Smooth muscle cell (in vitro differentiated cells): ENCODE results near the gene RANGRF. TPM values are rescaled to one million over a fixed set of nuclear protein-coding genes. Genes with fewer than 3 reads are reported as not detected.
A peak's percentile ranks its signal among the peaks of the same experiment; 100 is the strongest.

Source experiments
- DNase-seq: peaks from one replicate; lab custom pipeline; 2025; ENCODE audit not compliant: unreplicated experiment; lab: John Stamatoyannopoulos, UW
- H2AFZ ChIP-seq: fragments of 200-600 bp; sonication (generic); 2 replicates; pipeline ENCODE4 v1.6.0; 2016; ENCODE audit warnings: antibody characterized with exemption, low read depth, mild to moderate bottlenecking
- H3F3A ChIP-seq: fragments of 200-600 bp; sonication (generic); 2 replicates; pipeline ENCODE4 v1.6.0; 2017; ENCODE audit warnings: antibody characterized with exemption, low read depth
- H3K27ac ChIP-seq: fragments of 200-600 bp; sonication (generic); 2 replicates; pipeline ENCODE4 v1.5.1; 2016; ENCODE audit warnings: low read depth, mild to moderate bottlenecking
- H3K27me3 ChIP-seq: fragments of 200-600 bp; sonication (generic); 2 replicates; pipeline ENCODE4 v1.6.1; 2016; ENCODE audit warnings: low read depth, mild to moderate bottlenecking
- H3K36me3 ChIP-seq: fragments of 200-600 bp; sonication (generic); 2 replicates; pipeline ENCODE4 v1.5.1; 2016; ENCODE audit warnings: low read depth
- H3K4me1 ChIP-seq: fragments of 200-600 bp; sonication (generic); 2 replicates; pipeline ENCODE4 v1.5.1; 2016; ENCODE audit warnings: low read depth
- H3K4me2 ChIP-seq: fragments of 200-600 bp; sonication (generic); 2 replicates; pipeline ENCODE4 v1.6.0; 2016; ENCODE audit warnings: mild to moderate bottlenecking
- H3K4me3 ChIP-seq: fragments of 200-600 bp; sonication (generic); 2 replicates; pipeline ENCODE4 v1.5.1; 2016; ENCODE audit warnings: mild to moderate bottlenecking
- H3K79me2 ChIP-seq: fragments of 200-600 bp; sonication (generic); 2 replicates; pipeline ENCODE4 v1.6.0; 2016; ENCODE audit warnings: low read depth, mild to moderate bottlenecking
- H3K9ac ChIP-seq: fragments of 200-600 bp; sonication (generic); 2 replicates; pipeline ENCODE4 v1.6.0; 2016; ENCODE audit warnings: low read depth
- H3K9me3 ChIP-seq: fragments of 200-600 bp; sonication (generic); replicated peaks from 2 replicates; pipeline ENCODE4 v1.5.1; 2016; ENCODE audit warnings: low read depth
- H4K20me1 ChIP-seq: fragments of 200-600 bp; sonication (generic); 2 replicates; pipeline ENCODE4 v1.6.0; 2016; ENCODE audit warnings: low read depth
- WGBS: methylation state at CpG from one replicate; pipeline ENCODE4 v1.1.7; 2016; ENCODE audit warnings: low lambda C conversion rate; 5-methylcytosine and 5-hydroxymethylcytosine counted together
- polyA plus RNA-seq: library from polyadenylated mRNA; unstranded; fragments of >200 nt; fragmentation: Nextera tagmentation; extraction: Ambion mirVana; gene quantifications from 2 replicates; pipeline ENCODE4 v1.2.1, GENCODE V29; 2016
- total RNA-seq: library from RNA; depleted of rRNA; stranded (reverse); fragments of >200 nt; gene quantifications from 2 replicates; pipeline ENCODE4 v1.2.3, GENCODE V29; 2014
- TF ChIP-seq, protein P1 (sequence below): fragments of 200-600 bp; sonication (generic); IDR thresholded peaks from 2 replicates; pipeline ENCODE4 v1.5.1; 2017; ENCODE audit warnings: borderline replicate concordance, mild to moderate bottlenecking, antibody characterized with exemption; ENCODE audit not compliant: insufficient read depth, poor library complexity, severe bottlenecking

RANGRF gene
- total and polyA plus RNA-seq, 2 experiments from 2014 or later, result 13.4 to 44.9 TPM

DNA sequence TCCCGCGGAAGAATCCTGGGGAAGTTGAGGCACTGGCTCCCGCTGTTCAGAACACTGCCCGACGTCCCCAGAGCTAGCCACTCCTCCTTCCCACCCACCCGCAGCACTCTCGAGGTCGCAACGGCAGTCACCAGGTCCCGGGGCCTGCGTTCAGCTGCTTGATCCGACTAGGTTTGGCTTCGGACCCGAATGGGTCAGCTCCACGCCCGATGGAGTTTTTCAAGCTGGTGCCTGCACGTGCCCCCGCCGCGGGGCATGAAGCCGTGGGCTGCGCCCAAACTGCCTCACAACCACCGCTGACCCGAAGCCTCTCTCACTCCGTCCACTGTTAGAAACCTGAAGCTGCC lies 38.8 kb downstream of the RANGRF start:
- H3F3A ChIP-seq, result no peaks in the 10 kb centered on the region
- H3K36me3 ChIP-seq, result no peaks in the 10 kb centered on the region
- TF ChIP-seq, protein P1, sequence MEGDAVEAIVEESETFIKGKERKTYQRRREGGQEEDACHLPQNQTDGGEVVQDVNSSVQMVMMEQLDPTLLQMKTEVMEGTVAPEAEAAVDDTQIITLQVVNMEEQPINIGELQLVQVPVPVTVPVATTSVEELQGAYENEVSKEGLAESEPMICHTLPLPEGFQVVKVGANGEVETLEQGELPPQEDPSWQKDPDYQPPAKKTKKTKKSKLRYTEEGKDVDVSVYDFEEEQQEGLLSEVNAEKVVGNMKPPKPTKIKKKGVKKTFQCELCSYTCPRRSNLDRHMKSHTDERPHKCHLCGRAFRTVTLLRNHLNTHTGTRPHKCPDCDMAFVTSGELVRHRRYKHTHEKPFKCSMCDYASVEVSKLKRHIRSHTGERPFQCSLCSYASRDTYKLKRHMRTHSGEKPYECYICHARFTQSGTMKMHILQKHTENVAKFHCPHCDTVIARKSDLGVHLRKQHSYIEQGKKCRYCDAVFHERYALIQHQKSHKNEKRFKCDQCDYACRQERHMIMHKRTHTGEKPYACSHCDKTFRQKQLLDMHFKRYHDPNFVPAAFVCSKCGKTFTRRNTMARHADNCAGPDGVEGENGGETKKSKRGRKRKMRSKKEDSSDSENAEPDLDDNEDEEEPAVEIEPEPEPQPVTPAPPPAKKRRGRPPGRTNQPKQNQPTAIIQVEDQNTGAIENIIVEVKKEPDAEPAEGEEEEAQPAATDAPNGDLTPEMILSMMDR, result no peak
- H3K4me1 ChIP-seq, result peaks cover 6% of the 10 kb centered on the region
- peak overlapping the region; percentile 96 for H2AFZ ChIP-seq
- 30% methylated on average over 23 of the region's 25 CpGs for WGBS
- peak overlapping the region; percentile 61 for H3K9ac ChIP-seq
- H4K20me1 ChIP-seq, result no peaks in the 10 kb centered on the region
- DNase-seq, result no peak
- H3K9me3 ChIP-seq, result no peaks in the 10 kb centered on the region
- H3K4me2 ChIP-seq, result peak overlapping the region; percentile 95
- H3K27me3 ChIP-seq, result no peaks in the 10 kb centered on the region
- no peak overlapping the region for H3K27ac ChIP-seq
- H3K4me3 ChIP-seq, result peak overlapping the region; percentile 64
- no peaks in the 10 kb centered on the region for H3K79me2 ChIP-seq

DNA sequence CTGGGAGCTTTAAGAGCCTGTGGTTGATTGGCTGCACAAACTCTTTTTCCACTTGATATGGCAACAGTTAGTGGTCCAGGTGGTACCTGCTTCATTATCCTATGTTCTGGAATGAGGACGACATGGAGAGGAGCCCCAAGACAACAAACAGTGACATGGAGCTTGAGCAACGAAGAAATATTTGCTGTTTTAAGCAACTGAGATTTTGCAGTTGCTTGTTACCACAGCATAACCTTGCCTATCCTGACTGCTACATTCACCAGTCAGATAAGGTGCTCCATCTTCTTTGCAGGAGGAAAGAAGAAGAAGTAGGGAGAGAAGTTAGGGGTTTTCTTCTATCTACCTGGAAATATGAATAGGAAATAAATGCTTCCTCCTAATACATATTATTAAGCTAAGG lies 43.7 kb downstream of the RANGRF start:
- Histone ChIP-seq H3K9ac (no peak overlapping the region), H3K9me3 (no peaks in the 10 kb centered on the region), H4K20me1 (no peaks in the 10 kb centered on the region), H3K79me2 (no peaks in the 10 kb centered on the region), H3K4me2 (no peak overlapping the region), H3K4me3 (no peak overlapping the region), H3F3A (no peaks in the 10 kb centered on the region), H3K27me3 (no peaks in the 10 kb centered on the region), H3K4me1 (no peaks in the 10 kb centered on the region), H2AFZ (no peak overlapping the region), H3K27ac (no peak overlapping the region), H3K36me3 (no peaks in the 10 kb centered on the region)
- DNase-seq, result no peak
- 94% methylated on average over 2 of the region's 2 CpGs for WGBS
- TF ChIP-seq, protein P1, result no peak

DNA sequence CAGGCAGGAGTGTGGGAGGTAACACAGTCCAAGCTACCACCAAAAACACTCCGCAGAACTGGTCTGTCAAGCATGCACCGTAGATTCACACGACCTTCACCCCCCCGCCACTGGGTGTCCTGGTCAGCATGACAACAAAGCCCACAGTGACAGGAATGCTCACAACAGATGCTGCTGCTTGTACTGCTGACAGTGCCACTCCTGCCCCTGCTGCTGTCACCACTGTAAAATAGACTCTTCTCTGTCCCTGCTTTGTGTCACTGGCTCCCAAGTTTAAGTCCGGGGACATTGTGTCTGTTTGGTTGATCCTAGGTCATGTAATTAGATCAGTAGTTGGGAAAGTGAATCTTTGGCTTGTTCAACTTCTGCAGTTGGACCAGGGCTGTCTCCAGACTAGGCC lies 44.2 kb downstream of the RANGRF start:
- H3K9ac ChIP-seq, result no peak overlapping the region
- H3K27ac ChIP-seq, result no peak overlapping the region
- H3K36me3 ChIP-seq, result no peaks in the 10 kb centered on the region
- H3K4me3 ChIP-seq, result no peak overlapping the region
- H4K20me1 ChIP-seq, result no peaks in the 10 kb centered on the region
- no peak overlapping the region for H3K4me2 ChIP-seq
- no peaks in the 10 kb centered on the region for H3F3A ChIP-seq
- no peak overlapping the region for H2AFZ ChIP-seq
- H3K27me3 ChIP-seq, result no peaks in the 10 kb centered on the region
- no peaks in the 10 kb centered on the region for H3K9me3 ChIP-seq
- no peaks in the 10 kb centered on the region for H3K4me1 ChIP-seq
- TF ChIP-seq, protein P1, result no peak
- WGBS, result 16% methylated on average over 5 of the region's 5 CpGs
- H3K79me2 ChIP-seq, result no peaks in the 10 kb centered on the region
- DNase-seq, result no peak

DNA sequence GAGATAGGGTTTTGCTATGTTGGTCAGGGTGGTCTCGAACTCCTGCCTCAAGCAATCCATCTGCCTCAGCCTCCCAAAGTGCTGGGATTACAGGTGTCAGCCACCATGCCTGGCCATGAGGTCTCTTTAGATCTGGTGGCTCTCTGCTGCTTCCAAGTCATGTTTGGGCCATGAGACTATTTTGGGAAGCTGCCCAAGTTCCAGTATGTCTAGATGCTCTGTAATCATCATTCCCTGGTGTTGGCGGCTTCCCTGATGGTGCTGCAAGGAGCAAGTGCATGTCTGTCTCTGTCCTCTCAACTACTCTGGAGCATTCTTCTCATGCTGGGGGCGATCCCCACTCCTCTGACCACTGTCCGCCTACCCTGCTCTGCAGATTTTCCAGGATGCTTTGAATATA lies 44.8 kb downstream of the RANGRF start:
- Histone ChIP-seq H3K79me2 (no peaks in the 10 kb centered on the region), H3F3A (no peaks in the 10 kb centered on the region), H3K4me1 (peaks cover 5% of the 10 kb centered on the region), H4K20me1 (no peaks in the 10 kb centered on the region), H3K27me3 (no peaks in the 10 kb centered on the region), H3K9ac (no peak overlapping the region), H3K36me3 (no peaks in the 10 kb centered on the region), H3K9me3 (no peaks in the 10 kb centered on the region), H2AFZ (no peak overlapping the region), H3K27ac (no peak overlapping the region), H3K4me2 (no peak overlapping the region), H3K4me3 (no peak overlapping the region)
- no peak for DNase-seq
- TF ChIP-seq, protein P1, result no peak
- 92% methylated on average over 4 of the region's 4 CpGs for WGBS
